PC-3 (cell line): ENCODE data around the gene DHRS2.

Source experiments
- CTCF ChIP-seq: fragments of 300-600 bp; sonication (generic); conservative IDR thresholded peaks from 2 replicates; pipeline ENCODE4 v1.5.1; 2017; ENCODE audit warnings: antibody characterized with exemption, low read depth, mild to moderate bottlenecking, low read length
- EZH2 ChIP-seq: fragments of 300-600 bp; sonication (generic); IDR thresholded peaks from one replicate; pipeline ENCODE4 v1.6.1; 2017; ENCODE audit warnings: antibody characterized with exemption, mild to moderate bottlenecking, low read length; ENCODE audit not compliant: unreplicated experiment
- EZH2phosphoT487 ChIP-seq: fragments of 300-600 bp; sonication (generic); IDR thresholded peaks from 2 replicates; pipeline ENCODE4 v1.6.1; 2018; ENCODE audit warnings: mild to moderate bottlenecking, antibody characterized with exemption, low read length, borderline replicate concordance

DNA sequence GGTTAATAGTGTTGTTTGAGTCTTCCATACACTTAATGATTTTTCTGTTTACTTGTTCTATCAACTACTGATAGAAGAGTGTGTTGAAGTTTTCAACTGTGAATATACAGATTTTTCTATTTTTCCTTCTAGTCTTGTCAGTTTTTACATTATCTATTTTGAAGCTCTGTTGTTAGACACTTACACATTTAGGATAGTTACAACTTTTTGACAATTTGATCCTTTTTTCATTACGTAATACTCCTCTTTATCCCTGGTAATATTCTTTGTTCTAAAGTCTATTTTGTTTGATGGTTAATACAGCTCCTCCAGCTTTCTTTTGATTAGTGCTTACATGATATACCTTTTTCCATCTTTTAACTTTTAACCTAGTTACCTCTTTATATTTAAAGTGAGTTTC is 45.2 kb downstream of the DHRS2 start:
- TF ChIP-seq CTCF (no peak), EZH2phosphoT487 (no peak), EZH2 (no peak)
